ENCODE results near the gene SPATA31C1. TPM values are rescaled to one million over a fixed set of nuclear protein-coding genes. Genes with fewer than 3 reads are reported as not detected.
"Not testable (repeated sequence)": the region's sequence is repeated elsewhere in the genome, so short reads cannot be mapped to it uniquely, and the experiment has no call there.

SPATA31C1 gene
- total RNA-seq, 2 donors from 2014 or later: not detected

DNA sequence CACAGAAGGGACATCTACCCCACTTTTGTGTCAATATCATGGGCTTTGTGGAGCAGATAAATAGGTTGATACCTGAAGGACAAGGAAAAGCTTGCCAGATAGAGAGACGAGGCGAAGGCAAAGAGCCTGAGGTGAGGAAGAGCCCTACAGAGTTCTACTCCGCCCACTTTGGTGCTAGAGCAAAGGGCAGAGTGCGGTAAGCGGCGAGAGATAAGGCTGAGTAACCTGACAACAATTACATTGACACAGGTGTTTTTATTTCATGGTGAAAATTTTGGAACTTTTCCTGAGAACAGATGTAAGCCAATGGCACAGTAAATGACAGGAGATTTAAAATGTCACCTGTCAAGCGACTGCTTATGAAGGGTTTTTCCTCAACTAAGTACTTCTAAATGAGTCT lies 16.7 kb downstream of the SPATA31C1 start:
- H3K36me3 Mint-ChIP-seq; H3K27ac Mint-ChIP-seq; DNase-seq (ENCODE audit: low spot score); ATAC-seq; H3K4me3 Mint-ChIP-seq; H3K9me3 Mint-ChIP-seq; H3K4me1 Mint-ChIP-seq (ENCODE audit: low read depth in 2 of 2); H3K27me3 Mint-ChIP-seq: not testable (repeated sequence)

DNA sequence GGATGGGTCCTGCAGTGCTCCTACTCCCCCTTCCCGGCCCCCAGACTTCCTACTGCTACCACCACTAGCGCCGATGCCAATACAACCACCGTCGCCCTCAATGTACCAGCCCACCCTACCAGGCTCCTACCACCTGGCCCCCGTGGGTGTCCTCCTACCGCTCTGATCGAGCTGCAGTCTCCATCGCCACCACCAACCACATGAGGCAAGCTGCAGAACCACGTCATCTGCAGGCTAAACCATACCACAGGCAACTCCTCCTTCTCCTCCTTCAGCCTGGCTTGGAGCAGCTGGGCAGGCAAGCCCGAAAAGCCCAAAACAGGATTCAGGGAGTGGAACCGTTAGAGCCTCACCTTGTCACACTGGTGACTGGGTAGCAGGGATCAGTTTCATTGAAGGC lies 19.6 kb downstream of the SPATA31C1 start:
- not testable (repeated sequence) for H3K9me3 Mint-ChIP-seq; ATAC-seq; DNase-seq (ENCODE audit: low spot score); H3K4me1 Mint-ChIP-seq (ENCODE audit: low read depth in 2 of 2); H3K27ac Mint-ChIP-seq; H3K36me3 Mint-ChIP-seq; H3K4me3 Mint-ChIP-seq; H3K27me3 Mint-ChIP-seq

- not testable (repeated sequence) for DNase-seq (ENCODE audit: low spot score); H3K4me1 Mint-ChIP-seq (ENCODE audit: low read depth in 2 of 2); H3K9me3 Mint-ChIP-seq; H3K36me3 Mint-ChIP-seq; H3K4me3 Mint-ChIP-seq; H3K27me3 Mint-ChIP-seq; H3K27ac Mint-ChIP-seq; ATAC-seq
Measured at GRCh38 chr9:87937918-87938317, 20.2 kb downstream of the SPATA31C1 start.

DNA sequence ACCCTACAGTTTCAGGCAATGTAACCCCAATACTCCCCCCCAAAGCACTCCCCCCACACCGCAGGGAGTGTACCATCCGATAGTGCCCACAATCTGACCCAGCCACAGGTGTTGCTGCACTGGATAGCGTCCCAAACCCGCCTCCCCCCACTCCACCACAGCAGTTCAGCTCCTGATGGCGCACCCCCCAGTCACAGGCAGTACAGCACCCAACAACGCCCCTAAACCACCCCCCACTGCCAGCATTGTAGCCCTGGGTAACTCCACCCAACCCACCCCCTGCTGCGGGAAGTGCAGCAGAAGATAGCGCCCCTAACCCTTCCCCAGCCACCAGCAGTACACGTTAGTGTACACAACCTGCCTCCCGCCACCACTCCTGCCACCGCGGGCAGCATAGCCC lies 20.6 kb downstream of the SPATA31C1 start:
- not testable (repeated sequence) for ATAC-seq; H3K9me3 Mint-ChIP-seq; H3K4me3 Mint-ChIP-seq; H3K27ac Mint-ChIP-seq; H3K36me3 Mint-ChIP-seq; H3K27me3 Mint-ChIP-seq; H3K4me1 Mint-ChIP-seq (ENCODE audit: low read depth in 2 of 2); DNase-seq (ENCODE audit: low spot score)

DNA sequence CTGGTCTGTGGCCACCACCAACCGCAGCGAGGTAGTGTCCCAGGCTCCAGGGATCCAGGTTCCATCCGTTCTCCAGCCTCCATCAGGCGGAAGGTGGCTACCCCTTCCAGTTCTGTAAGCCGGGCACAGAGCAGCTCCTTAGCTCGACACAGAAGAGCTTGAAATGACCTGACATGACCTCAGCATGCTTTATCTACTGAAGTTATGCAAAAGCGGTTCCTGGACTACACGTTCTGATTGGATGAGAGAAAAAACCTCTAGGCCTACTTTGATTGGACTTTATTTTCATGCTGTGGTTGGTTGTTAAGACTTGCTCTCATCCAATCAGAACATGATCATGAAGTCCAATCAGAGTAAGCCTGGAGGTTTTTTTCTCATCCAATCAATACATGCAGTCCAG lies 21.3 kb downstream of the SPATA31C1 start:
- not testable (repeated sequence) for H3K36me3 Mint-ChIP-seq; ATAC-seq; H3K27ac Mint-ChIP-seq; DNase-seq (ENCODE audit: low spot score); H3K27me3 Mint-ChIP-seq; H3K4me3 Mint-ChIP-seq; H3K9me3 Mint-ChIP-seq; H3K4me1 Mint-ChIP-seq (ENCODE audit: low read depth in 2 of 2)

DNA sequence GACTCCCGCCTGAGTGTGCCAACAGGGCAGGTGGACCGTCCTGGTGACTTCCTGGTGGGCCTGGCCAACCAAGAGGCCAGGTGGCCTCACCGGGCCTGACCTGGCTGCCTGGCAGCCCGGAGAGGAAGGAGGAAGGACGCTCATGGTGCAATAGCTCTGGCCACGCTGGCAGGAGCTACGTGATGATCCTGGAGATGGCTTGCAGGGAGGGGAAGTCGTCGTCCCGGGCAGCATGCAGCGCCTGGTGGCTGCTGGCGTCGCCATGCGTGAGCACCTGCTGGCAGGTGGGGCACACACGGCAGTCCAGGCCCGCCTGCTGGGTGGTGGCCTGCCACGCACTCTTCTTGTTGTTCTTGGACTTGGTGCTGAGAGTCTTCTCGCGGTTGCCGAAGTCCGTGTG lies 26.3 kb downstream of the SPATA31C1 start:
- Mint-ChIP-seq H3K36me3 (no peaks in the 10 kb centered on the region), H3K4me3 (no peak overlapping the region), H3K9me3 (no peaks in the 10 kb centered on the region), H3K27ac (no peak overlapping the region), H3K4me1 (ENCODE audit: low read depth in 2 of 2) (no peaks in the 10 kb centered on the region), H3K27me3 (peaks cover 17 to 31% of the 10 kb centered on the region in 2 donors)
- no peak for DNase-seq (ENCODE audit: low spot score)
- peak in 1 of 2 donors; percentile 32 for ATAC-seq

DNA sequence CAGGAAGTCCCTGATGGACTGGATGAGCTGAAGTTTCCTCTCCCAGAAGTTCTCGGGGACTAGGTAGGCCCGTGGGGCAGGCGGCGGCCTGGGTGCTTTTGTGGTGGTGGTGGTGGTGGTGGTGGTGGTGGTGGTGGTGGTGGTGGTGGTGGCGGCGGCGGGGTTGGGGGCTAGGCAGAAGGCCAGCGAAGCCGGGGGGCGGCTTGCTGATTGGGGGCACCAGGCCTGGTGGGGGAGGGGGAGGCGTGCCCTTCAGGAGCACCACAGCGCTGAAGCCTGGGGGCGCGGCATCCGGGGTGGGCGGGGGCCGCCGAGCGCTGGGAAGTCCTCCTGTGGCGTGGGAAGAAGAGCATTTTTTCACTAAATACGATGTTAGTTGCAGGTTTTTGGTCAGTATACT lies 26.9 kb downstream of the SPATA31C1 start:
- Mint-ChIP-seq H3K4me1 (ENCODE audit: low read depth in 2 of 2) (no peaks in the 10 kb centered on the region), H3K27me3 (peaks cover 19 to 36% of the 10 kb centered on the region in 2 donors), H3K36me3 (no peaks in the 10 kb centered on the region), H3K4me3 (no peak overlapping the region), H3K27ac (no peak overlapping the region), H3K9me3 (no peaks in the 10 kb centered on the region)
- DNase-seq (ENCODE audit: low spot score) (no peak), ATAC-seq (no peak)

- H3K27me3 Mint-ChIP-seq: peaks cover 30 to 59% of the 10 kb centered on the region in 2 donors
- DNase-seq (ENCODE audit: low spot score) (no peak), ATAC-seq (no peak)
- peaks cover 4% of the 10 kb centered on the region for H3K36me3 Mint-ChIP-seq
- H3K27ac Mint-ChIP-seq: no peak overlapping the region
- no peaks in the 10 kb centered on the region for H3K4me1 Mint-ChIP-seq (ENCODE audit: low read depth in 2 of 2)
- H3K9me3 Mint-ChIP-seq: no peaks in the 10 kb centered on the region
- H3K4me3 Mint-ChIP-seq: no peak overlapping the region
Measured at GRCh38 chr9:87950296-87950695, 32.5 kb downstream of the SPATA31C1 start.

- DNase-seq (ENCODE audit: low spot score) (no peak), ATAC-seq (peak in 1 of 2 donors; percentile 45)
- no peak overlapping the region for H3K27ac Mint-ChIP-seq
- H3K36me3 Mint-ChIP-seq: peaks cover 4% of the 10 kb centered on the region
- no peak overlapping the region for H3K4me3 Mint-ChIP-seq
- no peaks in the 10 kb centered on the region for H3K9me3 Mint-ChIP-seq
- H3K4me1 Mint-ChIP-seq (ENCODE audit: low read depth in 2 of 2): no peaks in the 10 kb centered on the region
- peaks cover 32 to 58% of the 10 kb centered on the region in 2 donors for H3K27me3 Mint-ChIP-seq
Measured at GRCh38 chr9:87950765-87951488, 33.2 kb downstream of the SPATA31C1 start.

GRCh38 chr9:87954230-87954629 lies 36.5 kb downstream of the SPATA31C1 start:
- ATAC-seq (no peak), DNase-seq (ENCODE audit: low spot score) (no peak)
- no peaks in the 10 kb centered on the region for H3K4me1 Mint-ChIP-seq (ENCODE audit: low read depth in 2 of 2)
- peaks cover 28 to 40% of the 10 kb centered on the region in 2 donors for H3K27me3 Mint-ChIP-seq
- H3K4me3 Mint-ChIP-seq: no peak overlapping the region
- no peak overlapping the region for H3K27ac Mint-ChIP-seq
- H3K36me3 Mint-ChIP-seq: peaks cover 4% of the 10 kb centered on the region
- H3K9me3 Mint-ChIP-seq: no peaks in the 10 kb centered on the region

DNA sequence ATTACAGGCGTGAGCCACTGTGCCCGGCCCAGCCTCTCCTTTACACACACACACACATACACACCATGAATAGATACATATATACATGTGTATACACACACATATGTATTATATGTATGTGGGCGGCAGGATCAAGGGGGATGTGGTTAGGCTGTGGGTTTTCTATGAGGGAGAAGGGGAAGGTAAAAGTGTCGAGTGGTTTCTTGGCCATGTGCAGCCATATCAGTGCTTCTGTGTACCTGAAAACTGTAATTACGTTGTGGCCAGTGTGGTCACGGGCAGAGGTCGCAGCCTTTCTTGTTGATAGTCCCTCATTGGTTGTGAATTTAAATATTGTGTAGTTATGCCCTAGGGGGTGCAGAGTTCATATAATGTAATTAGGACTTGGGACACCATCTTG lies 40.1 kb downstream of the SPATA31C1 start:
- peaks cover 34 to 47% of the 10 kb centered on the region in 2 donors for H3K27me3 Mint-ChIP-seq

GRCh38 chr9:87958591-87958990 lies 40.8 kb downstream of the SPATA31C1 start:
- Mint-ChIP-seq H3K4me3 (no peak overlapping the region), H3K27ac (no peak overlapping the region), H3K27me3 (peaks cover 34 to 47% of the 10 kb centered on the region in 2 donors), H3K9me3 (no peaks in the 10 kb centered on the region), H3K36me3 (no peaks in the 10 kb centered on the region), H3K4me1 (ENCODE audit: low read depth in 2 of 2) (no peaks in the 10 kb centered on the region)
- no peak for ATAC-seq
- DNase-seq (ENCODE audit: low spot score): no peak

More for the DNA sequence above, 40.1 kb downstream of the SPATA31C1 start:
- no peaks in the 10 kb centered on the region for H3K9me3 Mint-ChIP-seq
- no peaks in the 10 kb centered on the region for H3K36me3 Mint-ChIP-seq
- H3K27ac Mint-ChIP-seq: no peak overlapping the region
- H3K4me3 Mint-ChIP-seq: no peak overlapping the region
- no peaks in the 10 kb centered on the region for H3K4me1 Mint-ChIP-seq (ENCODE audit: low read depth in 2 of 2)
- no peak for ATAC-seq
- no peak for DNase-seq (ENCODE audit: low spot score)

- peaks cover 30 to 34% of the 10 kb centered on the region in 2 donors for H3K27me3 Mint-ChIP-seq
- no peaks in the 10 kb centered on the region for H3K36me3 Mint-ChIP-seq
- no peak overlapping the region for H3K4me3 Mint-ChIP-seq
Measured at GRCh38 chr9:87959916-87960581, 42.3 kb downstream of the SPATA31C1 start.

DNA sequence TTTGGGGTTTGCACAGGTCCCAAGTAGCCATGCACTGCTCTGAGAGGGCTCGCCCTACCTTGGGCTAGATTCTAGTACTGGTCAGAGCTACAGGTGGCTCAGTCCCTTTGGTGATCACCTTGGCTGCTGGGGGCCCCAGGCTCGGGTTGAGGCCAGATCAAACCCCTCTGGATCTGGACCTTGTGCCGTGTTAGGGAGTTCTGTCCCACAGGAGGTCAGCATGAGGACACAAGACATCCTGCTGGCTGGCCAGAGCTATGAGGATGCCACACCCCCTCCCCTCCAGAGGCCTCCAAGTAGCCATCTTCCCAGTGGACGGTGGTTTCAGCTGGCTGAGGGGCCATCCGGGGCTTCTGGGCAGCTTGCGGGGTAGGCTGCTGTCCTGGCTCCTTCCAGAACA lies 46.0 kb downstream of the SPATA31C1 start:
- peak in 1 of 2 donors; percentile 9 for ATAC-seq
- no peak overlapping the region for H3K27ac Mint-ChIP-seq

More at GRCh38 chr9:87959916-87960581, 42.3 kb downstream of the SPATA31C1 start:
- no peak for ATAC-seq
- no peaks in the 10 kb centered on the region for H3K9me3 Mint-ChIP-seq
- no peaks in the 10 kb centered on the region for H3K4me1 Mint-ChIP-seq (ENCODE audit: low read depth in 2 of 2)
- DNase-seq (ENCODE audit: low spot score): no peak
- no peak overlapping the region for H3K27ac Mint-ChIP-seq

More for the DNA sequence above, 46.0 kb downstream of the SPATA31C1 start:
- no peaks in the 10 kb centered on the region for H3K36me3 Mint-ChIP-seq
- H3K27me3 Mint-ChIP-seq: peaks cover 19 to 23% of the 10 kb centered on the region in 2 donors
- no peak overlapping the region for H3K4me3 Mint-ChIP-seq
- H3K4me1 Mint-ChIP-seq (ENCODE audit: low read depth in 2 of 2): no peaks in the 10 kb centered on the region
- no peaks in the 10 kb centered on the region for H3K9me3 Mint-ChIP-seq
- no peak for DNase-seq (ENCODE audit: low spot score)
